HG03025 (cell line): Measurements from ENCODE around the gene BACH2.

Experiments
- ATAC-seq: cut with Tn5 transposase; IDR thresholded peaks from one replicate; pipeline ENCODE4 v1.9.1; 2021; ENCODE audit warnings: mild to moderate bottlenecking, moderate library complexity; ENCODE audit not compliant: unreplicated experiment, low FRiP score

The BACH2 gene

GRCh38 chr6:89961481-89961880 is 335.2 kb downstream of the BACH2 start:
- ATAC-seq = no peak

GRCh38 chr6:89959883-89960282 is 336.8 kb downstream of the BACH2 start:
- ATAC-seq = no peak

GRCh38 chr6:89956182-89956581 is 340.5 kb downstream of the BACH2 start:
- no peak for ATAC-seq

- no peak for ATAC-seq
Measured at GRCh38 chr6:89955364-89955763, 341.3 kb downstream of the BACH2 start.

- no peak for ATAC-seq
Measured at GRCh38 chr6:89954721-89955148, 341.9 kb downstream of the BACH2 start.

GRCh38 chr6:89952686-89953085 is 344.0 kb downstream of the BACH2 start:
- no peak for ATAC-seq

- no peak for ATAC-seq
Measured at GRCh38 chr6:89952105-89952671, 344.5 kb downstream of the BACH2 start.

GRCh38 chr6:89951574-89952104 is 345.0 kb downstream of the BACH2 start:
- no peak for ATAC-seq

- no peak for ATAC-seq
Measured at GRCh38 chr6:89950879-89951391, 345.7 kb downstream of the BACH2 start.

- ATAC-seq = no peak
Measured at GRCh38 chr6:89950446-89950845, 346.2 kb downstream of the BACH2 start.

- no peak for ATAC-seq
Measured at GRCh38 chr6:89948876-89949275, 347.8 kb downstream of the BACH2 start.

GRCh38 chr6:89944826-89945407 is 351.7 kb downstream of the BACH2 start:
- no peak for ATAC-seq

GRCh38 chr6:89944181-89944755 is 352.4 kb downstream of the BACH2 start:
- ATAC-seq = no peak

- ATAC-seq = no peak
Measured at GRCh38 chr6:89942601-89943000, 354.0 kb downstream of the BACH2 start.

GRCh38 chr6:89941763-89942497 is 354.7 kb downstream of the BACH2 start:
- ATAC-seq = no peak

- no peak for ATAC-seq
Measured at GRCh38 chr6:89941031-89941762, 355.4 kb downstream of the BACH2 start.

GRCh38 chr6:89940225-89941027 is 356.2 kb downstream of the BACH2 start:
- ATAC-seq = peak; percentile 72

- no peak for ATAC-seq
Measured at GRCh38 chr6:89939144-89939543, 357.5 kb downstream of the BACH2 start.

- no peak for ATAC-seq
Measured at GRCh38 chr6:89938014-89938413, 358.6 kb downstream of the BACH2 start.

- ATAC-seq = no peak
Measured at GRCh38 chr6:89936177-89936576, 360.5 kb downstream of the BACH2 start.
